ENCODE results near the gene PDX1.
A peak's percentile ranks its signal among the peaks of the same experiment; 100 is the strongest.

PDX1 gene
- total RNA-seq: 0 to 0.07 reads per million in 2 donors

GRCh38 chr13:27919934-27920676 lies at the start of gene PDX1:
TSS of gene PDX1 (plus strand) at chr13:27920000. CDS start at chr13:27920139, 139 bp downstream.
- DNase-seq: no peak

GRCh38 chr13:27878274-27878673 lies 41.5 kb upstream of the PDX1 start:
- DNase-seq: no peak

- no peak for DNase-seq
Observed at GRCh38 chr13:27889471-27889870, 30.3 kb upstream of the PDX1 start.

- DNase-seq: no peak
Observed at GRCh38 chr13:27896726-27897125, 23.1 kb upstream of the PDX1 start.

- no peak for DNase-seq
Observed at GRCh38 chr13:27904719-27905118, 15.1 kb upstream of the PDX1 start.

GRCh38 chr13:27905650-27906049 lies 14.2 kb upstream of the PDX1 start:
- no peak for DNase-seq

GRCh38 chr13:27907121-27907787 lies 12.5 kb upstream of the PDX1 start:
- DNase-seq: no peak

GRCh38 chr13:27909378-27909777 lies 10.4 kb upstream of the PDX1 start:
- DNase-seq: no peak

- no peak for DNase-seq
Observed at GRCh38 chr13:27911521-27911920, 8.3 kb upstream of the PDX1 start.

GRCh38 chr13:27913160-27913559 lies 6.6 kb upstream of the PDX1 start:
- DNase-seq: no peak

GRCh38 chr13:27915301-27916207 lies 4.2 kb upstream of the PDX1 start:
- no peak for DNase-seq

GRCh38 chr13:27917121-27917947 lies 2.5 kb upstream of the PDX1 start:
- no peak for DNase-seq

- DNase-seq: no peak
Observed at GRCh38 chr13:27918041-27918917, 1.5 kb upstream of the PDX1 start.

- DNase-seq: no peak
Observed at GRCh38 chr13:27918918-27919658, 712 bp upstream of the PDX1 start.

- DNase-seq: peak in 1 of 5 experiments; percentile 42
Observed at GRCh38 chr13:27919659-27919933, 204 bp upstream of the PDX1 start.

GRCh38 chr13:27920677-27921420 lies 1.0 kb downstream of the PDX1 start:
- no peak for DNase-seq

GRCh38 chr13:27921421-27921960 lies 1.7 kb downstream of the PDX1 start:
- peak in 1 of 5 experiments; percentile 51 for DNase-seq

- no peak for DNase-seq
Observed at GRCh38 chr13:27921961-27922882, 2.4 kb downstream of the PDX1 start.
